ENCODE measurements around the gene PLLP. TPM values are rescaled to one million over a fixed set of nuclear protein-coding genes. Genes with fewer than 3 reads are reported as not detected.

Gene PLLP
- total RNA-seq, 1 donor from 2014 or later = 0.30 TPM

- no peaks in the 10 kb centered on the region for H3K27me3 Mint-ChIP-seq (ENCODE audit: unreplicated experiment)
Measured at GRCh38 chr16:57258910-57259475, 25.5 kb downstream of the PLLP start.

DNA sequence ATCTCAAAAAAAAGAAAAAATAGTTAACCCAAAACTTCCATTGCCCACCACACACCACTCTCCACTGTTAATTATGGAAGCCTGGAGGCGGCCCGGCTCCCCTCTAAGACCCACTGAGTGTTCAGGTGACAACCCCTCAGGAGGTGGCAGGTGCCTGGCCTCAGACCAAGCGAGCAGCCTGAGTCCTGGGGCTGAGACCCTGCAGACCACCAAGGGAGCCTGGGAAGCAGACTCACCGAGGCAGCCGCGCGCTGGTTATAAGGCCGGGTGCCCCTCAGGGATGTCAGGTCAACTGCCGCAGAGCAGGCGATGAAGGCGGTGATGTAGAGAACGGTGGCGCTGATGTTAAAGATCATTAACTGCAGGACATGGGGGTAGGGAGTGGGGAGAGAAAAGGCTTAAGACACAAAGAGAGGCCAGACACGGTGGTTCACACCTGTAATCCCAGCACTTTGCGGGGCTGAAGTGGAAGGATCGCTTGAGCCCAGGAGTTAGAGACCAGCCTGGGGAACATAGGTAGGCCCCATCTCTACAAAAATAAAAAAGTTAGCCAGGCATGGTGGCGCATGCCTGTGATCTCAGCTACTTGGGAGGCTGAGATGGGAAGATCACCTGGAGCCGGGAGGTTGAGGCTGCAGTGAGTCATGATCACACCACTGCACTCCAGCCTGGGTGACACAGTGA lies 26.1 kb downstream of the PLLP start:
- no peak overlapping the region for H3K4me3 Mint-ChIP-seq (ENCODE audit: unreplicated experiment)
- peaks cover 16% of the 10 kb centered on the region for H3K4me1 Mint-ChIP-seq (ENCODE audit: unreplicated experiment)
- H3K36me3 Mint-ChIP-seq (ENCODE audit: unreplicated experiment) = peaks cover 4% of the 10 kb centered on the region
- TF ChIP-seq CTCF (IDR thresholded peaks at IDR 0.05) = no peak
- H3K27ac Mint-ChIP-seq (ENCODE audit: unreplicated experiment) = no peak overlapping the region
- H3K27me3 Mint-ChIP-seq (ENCODE audit: unreplicated experiment) = no peaks in the 10 kb centered on the region
- no peaks in the 10 kb centered on the region for H3K9me3 Mint-ChIP-seq (ENCODE audit: unreplicated experiment)
- no peak for DNase-seq (ENCODE audit: extremely low spot score, unreplicated experiment)

More at GRCh38 chr16:57258910-57259475, 25.5 kb downstream of the PLLP start:
- TF ChIP-seq CTCF (IDR thresholded peaks at IDR 0.05) = no peak
- Mint-ChIP-seq H3K4me1 (ENCODE audit: unreplicated experiment) (peaks cover 16% of the 10 kb centered on the region), H3K4me3 (ENCODE audit: unreplicated experiment) (no peak overlapping the region), H3K27ac (ENCODE audit: unreplicated experiment) (no peak overlapping the region), H3K36me3 (ENCODE audit: unreplicated experiment) (peaks cover 4% of the 10 kb centered on the region), H3K9me3 (ENCODE audit: unreplicated experiment) (no peaks in the 10 kb centered on the region)
- no peak for DNase-seq (ENCODE audit: extremely low spot score, unreplicated experiment)

DNA sequence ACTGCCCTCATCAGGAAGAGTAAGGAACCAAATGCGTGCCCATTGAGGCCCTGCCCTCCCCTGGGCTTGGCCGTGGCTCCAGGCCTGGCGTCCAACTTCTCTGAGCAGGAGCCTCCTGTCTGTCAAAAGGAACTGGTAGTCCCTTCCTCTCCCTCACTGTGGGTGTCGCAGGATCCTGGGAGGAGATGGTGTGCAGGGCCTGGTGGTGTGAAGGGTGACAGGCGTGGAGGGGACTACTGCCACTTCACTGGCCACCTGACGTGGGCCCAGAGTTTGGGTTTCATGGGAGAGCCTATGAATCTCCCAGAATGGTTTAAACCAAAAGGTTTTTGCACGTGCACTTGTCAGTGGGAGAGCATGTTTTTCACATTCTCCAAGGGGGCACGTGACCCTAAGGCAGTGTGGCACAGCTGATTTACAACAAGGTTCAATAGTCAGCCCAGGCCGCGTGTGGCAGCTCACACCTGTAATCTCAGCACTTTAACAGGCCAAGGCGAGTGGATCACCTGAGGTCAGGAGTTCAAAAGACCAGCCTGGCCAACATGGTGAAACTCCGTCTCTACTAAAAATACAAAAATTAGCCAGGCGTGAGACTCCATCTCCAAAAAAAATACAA lies 26.9 kb downstream of the PLLP start:
- TF ChIP-seq CTCF (IDR thresholded peaks at IDR 0.05) = no peak
- Mint-ChIP-seq H3K27me3 (ENCODE audit: unreplicated experiment) (no peaks in the 10 kb centered on the region), H3K4me3 (ENCODE audit: unreplicated experiment) (no peak overlapping the region), H3K27ac (ENCODE audit: unreplicated experiment) (no peak overlapping the region), H3K9me3 (ENCODE audit: unreplicated experiment) (no peaks in the 10 kb centered on the region), H3K36me3 (ENCODE audit: unreplicated experiment) (peaks cover 5% of the 10 kb centered on the region), H3K4me1 (ENCODE audit: unreplicated experiment) (peaks cover 15% of the 10 kb centered on the region)
- no peak for DNase-seq (ENCODE audit: extremely low spot score, unreplicated experiment)

GRCh38 chr16:57256601-57257395 lies 27.7 kb downstream of the PLLP start:
- no peak overlapping the region for H3K4me3 Mint-ChIP-seq (ENCODE audit: unreplicated experiment)
- H3K4me1 Mint-ChIP-seq (ENCODE audit: unreplicated experiment) = peaks cover 15% of the 10 kb centered on the region
- H3K27me3 Mint-ChIP-seq (ENCODE audit: unreplicated experiment) = no peaks in the 10 kb centered on the region
- no peak for TF ChIP-seq CTCF (IDR thresholded peaks at IDR 0.05)
- H3K9me3 Mint-ChIP-seq (ENCODE audit: unreplicated experiment) = no peaks in the 10 kb centered on the region
- H3K27ac Mint-ChIP-seq (ENCODE audit: unreplicated experiment) = no peak overlapping the region
- no peak for DNase-seq (ENCODE audit: extremely low spot score, unreplicated experiment)
- peaks cover 11% of the 10 kb centered on the region for H3K36me3 Mint-ChIP-seq (ENCODE audit: unreplicated experiment)
